Naive thymus-derived CD4-positive, alpha-beta T cell (primary cell): ENCODE results near the gene SLC49A3. TPM values are rescaled to one million over a fixed set of nuclear protein-coding genes. Genes with fewer than 3 reads are reported as not detected.

Experiments
- ATAC-seq: fragments of 150-1000 bp; cut with Tn5 transposase; 2 replicates; pipeline ENCODE4 v1.10.0; 2021; ENCODE audit warnings: mild to moderate bottlenecking, moderate library complexity
- CTCF ChIA-PET: fragments of 350-600 bp; sonication (Branson Sonifier 250); formaldehyde crosslinking; loops from one replicate; lab custom pipeline; 2021; ENCODE audit warnings: antibody characterized with exemption; lab: Charles Lee
- POLR2A ChIA-PET: fragments of 350-600 bp; sonication (Branson Sonifier 250); formaldehyde crosslinking; loops from one replicate; lab custom pipeline; 2021; ENCODE audit warnings: antibody characterized with exemption, inconsistent platforms; lab: Charles Lee
- DNase-seq, 9 donors: peaks; one replicate each; pipeline versions ENCODE4 v3.0.0 to v3.0.0-alpha.2; 2020 to 2022; ENCODE audit warnings: mixed read lengths in 1 of 9
- H3K27ac ChIP-seq: one replicate; pipeline ENCODE4 v1.7.0; 2013; ENCODE audit warnings: mild to moderate bottlenecking, low read depth, low read length, moderate library complexity
- H3K27me3 ChIP-seq, 2 donors: one replicate each; pipeline ENCODE4 v1.7.0; 2013; ENCODE audit warnings: low read length in 2 of 2, mild to moderate bottlenecking in 2 of 2, moderate library complexity in 2 of 2; ENCODE audit not compliant: control insufficient read depth in 2 of 2, insufficient read depth in 2 of 2
- H3K36me3 ChIP-seq, 3 experiments: 1 replicate in 2 of 3; 2 replicates in 1 of 3; pipeline ENCODE4 v1.7.0; 2013; ENCODE audit warnings: low read length in 3 of 3, mild to moderate bottlenecking in 3 of 3, moderate library complexity in 1 of 3; ENCODE audit not compliant: insufficient read depth in 3 of 3, control insufficient read depth in 2 of 3
- H3K4me1 ChIP-seq, 2 donors: one replicate each; pipeline ENCODE4 v1.7.0; 2013; ENCODE audit warnings: low read length in 2 of 2, mild to moderate bottlenecking in 2 of 2, moderate library complexity in 1 of 2; ENCODE audit not compliant: control insufficient read depth in 2 of 2, insufficient read depth in 2 of 2
- H3K4me3 ChIP-seq: 2 replicates; pipeline ENCODE4 v1.7.0; 2013; ENCODE audit warnings: mild to moderate bottlenecking, low read length
- H3K9me3 ChIP-seq, 3 experiments: 1 replicate in 2 of 3; 2 replicates in 1 of 3; pipeline ENCODE4 v1.7.0; 2013; ENCODE audit warnings: low read length in 3 of 3; ENCODE audit not compliant: control insufficient read depth in 2 of 3
- H3K27ac Mint-ChIP-seq, 9 donors: one replicate each; pipeline ENCODE4 v1.8.0; 2020 to 2022; ENCODE audit warnings: mixed read lengths in 9 of 9, mild to moderate bottlenecking in 8 of 9, moderate library complexity in 5 of 9, inconsistent platforms in 2 of 9
- H3K27me3 Mint-ChIP-seq, 5 donors: one replicate each; pipeline ENCODE4 v1.8.0; 2021 to 2022; ENCODE audit warnings: mixed read lengths in 5 of 5, mild to moderate bottlenecking in 1 of 5
- H3K36me3 Mint-ChIP-seq, 5 donors: one replicate each; pipeline ENCODE4 v1.8.0; 2020 to 2022; ENCODE audit warnings: mixed read lengths in 5 of 5, mild to moderate bottlenecking in 3 of 5, inconsistent platforms in 1 of 5
- H3K4me1 Mint-ChIP-seq, 7 donors: one replicate each; pipeline ENCODE4 v1.8.0; 2020 to 2022; ENCODE audit warnings: mixed read lengths in 7 of 7, mild to moderate bottlenecking in 3 of 7, inconsistent platforms in 1 of 7
- H3K4me3 Mint-ChIP-seq, 10 donors: one replicate each; pipeline ENCODE4 v1.8.0; 2020 to 2022; ENCODE audit warnings: mild to moderate bottlenecking in 10 of 10, mixed read lengths in 10 of 10, moderate library complexity in 6 of 10, inconsistent platforms in 2 of 10
- H3K9me3 Mint-ChIP-seq, 11 donors: one replicate each; pipeline ENCODE4 v1.8.0; 2020 to 2022; ENCODE audit warnings: mixed read lengths in 11 of 11, mild to moderate bottlenecking in 4 of 11, inconsistent platforms in 1 of 11, moderate library complexity in 1 of 11
- intact Hi-C, 2 donors: fragments of 100-400 bp; cut with micrococcal nuclease; formaldehyde crosslinking; loops; one replicate each; pipeline ENCODE4 v1.15.1; 2023
- polyA plus RNA-seq, 2 donors: library from polyadenylated mRNA; unstranded; fragments of 300-500 nt; fragmentation: Illumina TruSeq; gene quantifications; one replicate each; pipeline ENCODE4 v1.2.3, GENCODE V29; 2021
- total RNA-seq, 6 experiments: library from RNA in 5 of 6; stranded (reverse) in 5 of 6; gene quantifications; 1 replicate in 5 of 6; 2 replicates in 1 of 6; pipeline ENCODE4 v1.2.3 and lab custom pipeline; 2021 to 2026

Gene SLC49A3
- total and polyA plus RNA-seq, 7 experiments from 2014 or later, result 0.80 to 9.4 (median 0.92) TPM; not detected in 2

DNA sequence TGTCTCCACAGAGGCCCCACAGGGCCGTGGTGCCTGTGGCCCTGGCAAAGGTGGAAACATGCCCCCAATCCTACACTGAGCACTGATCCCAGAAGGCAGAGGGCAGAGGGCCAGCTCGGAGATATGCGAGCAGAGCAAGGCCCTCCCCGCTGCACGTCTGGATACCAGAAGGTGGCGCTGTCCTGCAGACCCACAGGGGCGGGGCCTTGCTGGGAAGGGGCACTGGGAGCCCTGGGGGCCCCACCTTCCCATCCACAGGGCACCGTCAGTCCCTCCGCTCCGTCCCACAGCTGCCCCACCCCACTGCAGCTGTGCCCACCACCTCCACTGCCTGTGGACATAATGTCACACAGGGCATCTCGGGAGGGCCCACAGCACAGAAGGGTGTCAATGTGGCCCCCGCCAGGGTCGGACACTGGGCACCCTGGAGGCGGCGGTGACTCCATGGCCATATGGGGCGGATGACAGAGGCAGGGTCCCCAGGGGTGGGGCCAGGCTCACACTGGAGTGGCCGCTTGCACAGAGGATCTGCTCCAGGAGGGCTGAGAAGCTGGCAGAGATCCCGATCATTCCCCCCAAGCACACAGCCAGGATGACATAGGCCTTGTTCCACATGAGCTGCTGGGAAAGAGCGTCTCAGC lies 4.8 kb downstream of the SLC49A3 start:
- CTCF ChIA-PET, result no interaction called here
- H3K9me3 Mint-ChIP-seq, result peaks cover 0 to 3% (median 0%) of the 10 kb centered on the region in 11 donors
- H3K4me1 Mint-ChIP-seq, result peaks cover 0 to 10% (median 2%) of the 10 kb centered on the region in 7 donors
- peak overlapping the region in 2 of 9 donors; percentile 14 to 19 for H3K27ac Mint-ChIP-seq
- H3K27me3 ChIP-seq, result peaks cover 0 to 2% of the 10 kb centered on the region in 2 donors
- H3K27me3 Mint-ChIP-seq, result peaks cover 0 to 11% (median 6%) of the 10 kb centered on the region in 5 donors
- H3K27ac ChIP-seq, result no peak overlapping the region
- ATAC-seq (peak; percentile 26), DNase-seq (peak in 3 of 9 donors; percentile 25 to 52 (median 29))
- no peaks in the 10 kb centered on the region for H3K36me3 ChIP-seq
- H3K9me3 ChIP-seq, result no peaks in the 10 kb centered on the region
- H3K36me3 Mint-ChIP-seq, result no peaks in the 10 kb centered on the region
- peak overlapping the region in 1 of 10 donors; percentile 14 for H3K4me3 Mint-ChIP-seq
- intact Hi-C loops, result no loop called here
- POLR2A ChIA-PET, result no interaction called here
- H3K4me1 ChIP-seq, result peaks cover 0 to 4% of the 10 kb centered on the region in 2 donors
- H3K4me3 ChIP-seq, result no peak overlapping the region

GRCh38 chr4:683247-683897 lies 5.6 kb downstream of the SLC49A3 start:
- Histone ChIP-seq H3K9me3 (no peaks in the 10 kb centered on the region), H3K4me3 (no peak overlapping the region), H3K27me3 (peaks cover 0 to 2% of the 10 kb centered on the region in 2 donors), H3K27ac (no peak overlapping the region), H3K36me3 (no peaks in the 10 kb centered on the region), H3K4me1 (peaks cover 0 to 4% of the 10 kb centered on the region in 2 donors)
- CTCF ChIA-PET, result no interaction called here
- Mint-ChIP-seq H3K36me3 (no peaks in the 10 kb centered on the region), H3K4me1 (peaks cover 0 to 10% (median 2%) of the 10 kb centered on the region in 7 donors), H3K9me3 (peaks cover 0 to 3% (median 0%) of the 10 kb centered on the region in 11 donors), H3K4me3 (peak overlapping the region in 2 of 10 donors; percentile 14 to 37), H3K27me3 (peaks cover 0 to 11% (median 6%) of the 10 kb centered on the region in 5 donors), H3K27ac (peak overlapping the region in 2 of 9 donors; percentile 14 to 19)
- intact Hi-C loops, result no loop called here
- POLR2A ChIA-PET, result no interaction called here
- DNase-seq (no peak), ATAC-seq (no peak)

DNA sequence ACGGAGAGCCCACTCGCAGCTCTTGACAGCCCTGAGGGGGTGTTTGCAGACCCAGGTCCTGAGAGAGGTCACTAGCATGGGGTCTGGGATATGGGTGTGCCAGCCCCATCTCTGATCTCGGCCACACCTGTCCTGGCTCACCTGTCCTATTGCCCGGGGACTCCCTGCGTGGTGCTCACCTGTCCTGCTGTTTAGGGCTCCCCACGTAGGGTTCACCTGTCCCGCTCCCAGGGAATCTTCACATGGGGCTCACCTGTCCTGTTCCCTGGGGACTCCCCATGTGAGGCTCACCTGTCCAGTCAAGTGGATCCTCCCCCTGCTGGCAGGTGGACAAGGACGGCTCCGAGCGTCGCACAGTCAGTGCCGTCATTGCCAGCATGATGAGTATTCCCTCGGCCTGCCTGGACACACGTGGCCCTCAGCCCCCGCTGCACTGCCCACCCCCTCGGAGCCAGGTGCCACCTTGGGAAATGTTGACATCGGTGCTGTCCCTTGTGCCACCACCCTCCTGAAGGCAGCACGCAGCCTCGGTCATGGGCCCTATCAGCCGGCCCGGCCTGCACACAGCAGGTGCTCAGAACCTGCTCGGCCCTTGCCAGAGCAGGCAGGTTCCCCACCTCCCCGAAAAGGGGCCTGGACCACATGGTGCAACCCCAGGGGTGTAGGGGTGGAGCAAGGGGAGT lies 6.3 kb downstream of the SLC49A3 start:
- intact Hi-C loops, result no loop called here
- DNase-seq, result no peak
- CTCF ChIA-PET, result no interaction called here
- Histone ChIP-seq H3K27ac (no peak overlapping the region), H3K4me3 (no peak overlapping the region), H3K36me3 (no peaks in the 10 kb centered on the region), H3K9me3 (no peaks in the 10 kb centered on the region), H3K27me3 (peaks cover 0 to 2% of the 10 kb centered on the region in 2 donors), H3K4me1 (peaks cover 0 to 4% of the 10 kb centered on the region in 2 donors)
- Mint-ChIP-seq H3K4me3 (peak overlapping the region in 6 of 10 donors; percentile 27 to 70 (median 50)), H3K27me3 (peaks cover 0 to 8% (median 2%) of the 10 kb centered on the region in 5 donors), H3K9me3 (peaks cover 0 to 3% (median 0%) of the 10 kb centered on the region in 11 donors), H3K4me1 (peaks cover 0 to 8% (median 2%) of the 10 kb centered on the region in 7 donors), H3K36me3 (no peaks in the 10 kb centered on the region), H3K27ac (peak overlapping the region in 3 of 9 donors; percentile 12 to 46 (median 20))
- POLR2A ChIA-PET, result no interaction called here
- ATAC-seq, result no peak

GRCh38 chr4:681736-682451 lies 7.1 kb downstream of the SLC49A3 start:
- no peak overlapping the region for H3K4me3 ChIP-seq
- H3K4me3 Mint-ChIP-seq, result peak overlapping the region in 4 of 10 donors; percentile 23 to 67 (median 46)
- POLR2A ChIA-PET, result no interaction called here
- H3K36me3 ChIP-seq, result no peaks in the 10 kb centered on the region
- H3K9me3 Mint-ChIP-seq, result peaks cover 0 to 3% (median 0%) of the 10 kb centered on the region in 11 donors
- H3K27ac Mint-ChIP-seq, result peak overlapping the region in 1 of 9 donors; percentile 62
- intact Hi-C loops, result loop anchor here in 1 of 2 donors (1.0 kb wide), 1 partner anchor 23 kb away; the partner anchor contains the start of gene PCGF3
- H3K36me3 Mint-ChIP-seq, result no peaks in the 10 kb centered on the region
- peaks cover 0 to 2% of the 10 kb centered on the region in 2 donors for H3K27me3 ChIP-seq
- H3K27me3 Mint-ChIP-seq, result peaks cover 0 to 6% (median 0%) of the 10 kb centered on the region in 5 donors
- no peaks in the 10 kb centered on the region for H3K9me3 ChIP-seq
- peak in 5 of 9 donors; percentile 36 to 60 (median 44) for DNase-seq
- CTCF ChIA-PET, result no interaction called here
- H3K27ac ChIP-seq, result no peak overlapping the region
- peaks cover 0 to 4% of the 10 kb centered on the region in 2 donors for H3K4me1 ChIP-seq
- H3K4me1 Mint-ChIP-seq, result peaks cover 0 to 8% (median 2%) of the 10 kb centered on the region in 7 donors
- peak; percentile 35 for ATAC-seq

DNA sequence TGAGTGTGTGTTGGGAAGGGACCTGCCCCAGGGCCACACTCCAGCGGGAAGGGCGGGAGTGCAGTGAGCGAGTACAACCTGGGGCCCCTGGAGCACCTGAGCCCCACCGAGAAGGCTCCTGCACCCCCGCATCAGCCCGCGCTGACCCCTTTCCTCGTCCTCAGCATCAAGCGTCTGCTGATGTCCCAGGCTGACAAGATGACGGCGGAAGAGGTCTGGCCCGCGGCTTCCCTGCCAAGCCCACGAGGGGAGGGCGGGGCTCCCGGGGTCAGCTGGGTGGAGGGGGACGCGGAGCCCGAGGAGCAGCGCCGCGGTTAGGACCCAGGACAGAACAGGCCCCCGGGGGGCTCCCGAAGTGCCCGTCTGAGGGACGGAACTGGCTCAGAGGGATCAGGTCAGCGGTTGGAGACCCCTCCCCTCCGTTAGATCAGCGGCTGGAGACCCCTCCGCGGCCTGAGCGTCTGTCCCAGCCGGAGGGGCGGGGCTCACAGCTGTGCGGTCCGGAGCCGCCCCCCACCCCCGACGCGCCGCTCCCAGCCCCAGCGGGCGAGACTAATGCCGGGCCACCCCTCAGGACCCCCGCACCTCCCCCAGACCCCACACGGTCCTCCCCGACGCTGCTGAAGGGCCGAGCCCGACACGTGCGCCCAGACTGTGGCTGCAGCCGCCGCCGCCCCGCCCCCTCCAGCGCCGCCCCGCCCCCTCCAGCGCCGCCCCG lies 7.9 kb downstream of the SLC49A3 start:
- H3K27ac Mint-ChIP-seq, result no peak overlapping the region
- no peaks in the 10 kb centered on the region for H3K36me3 ChIP-seq
- peak overlapping the region; percentile 47 for H3K4me3 ChIP-seq
- H3K27ac ChIP-seq, result peak overlapping the region; percentile 48
- ChIA-PET POLR2A (no interaction called here), CTCF (no interaction called here)
- DNase-seq (peak in 3 of 9 donors; percentile 16 to 61 (median 28)), ATAC-seq (peak; percentile 65)
- intact Hi-C loops, result loop anchor here in 1 of 2 donors (1.0 kb wide), 1 partner anchor 24 kb away; the partner anchor contains the start of gene PCGF3
- peak overlapping the region in 9 of 10 donors; percentile 23 to 70 (median 52) for H3K4me3 Mint-ChIP-seq
- H3K4me1 ChIP-seq, result peaks cover 0 to 4% of the 10 kb centered on the region in 2 donors
- H3K27me3 ChIP-seq, result peaks cover 0 to 2% of the 10 kb centered on the region in 2 donors
- peaks cover 0 to 3% (median 0%) of the 10 kb centered on the region in 11 donors for H3K9me3 Mint-ChIP-seq
- H3K27me3 Mint-ChIP-seq, result peaks cover 0 to 6% (median 0%) of the 10 kb centered on the region in 5 donors
- H3K9me3 ChIP-seq, result no peaks in the 10 kb centered on the region
- peaks cover 0 to 8% (median 2%) of the 10 kb centered on the region in 7 donors for H3K4me1 Mint-ChIP-seq
- no peaks in the 10 kb centered on the region for H3K36me3 Mint-ChIP-seq
